ENCODE data around the gene PPP4R3A. TPM values are rescaled to one million over a fixed set of nuclear protein-coding genes. Genes with fewer than 3 reads are reported as not detected.
"Not testable (repeated sequence)": the region's sequence is repeated elsewhere in the genome, so short reads cannot be mapped to it uniquely, and the experiment has no call there.

The PPP4R3A gene
- total RNA-seq, 4 donors from 2014 or later = 48.3 to 91.9 (median 71.5) TPM

DNA sequence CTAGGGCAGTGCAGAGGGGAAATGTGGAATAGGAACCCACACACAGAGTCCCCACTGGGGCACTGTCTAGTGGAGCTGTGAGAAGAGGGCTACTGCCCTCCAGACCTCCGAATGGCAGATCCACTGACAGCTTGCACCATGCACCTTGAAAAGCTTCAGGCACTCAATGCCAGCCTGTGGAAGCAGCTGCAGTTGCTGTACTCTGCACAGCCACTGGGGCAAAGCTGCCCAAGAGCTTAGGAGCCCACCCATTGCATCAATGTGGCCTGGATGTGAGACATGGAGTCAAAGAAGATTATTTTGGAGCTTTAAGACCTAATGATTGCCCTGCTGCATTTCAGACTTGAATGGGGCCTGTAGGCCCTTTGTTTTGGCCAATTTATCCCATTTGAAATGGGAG, 70.8 kb downstream of the PPP4R3A start:
- intact Hi-C loops (cut with DNase I) = no loop called here
- TF ChIP-seq POLR2A (IDR thresholded peaks at IDR 0.05) = no peak
- TF ChIP-seq, protein P1, sequence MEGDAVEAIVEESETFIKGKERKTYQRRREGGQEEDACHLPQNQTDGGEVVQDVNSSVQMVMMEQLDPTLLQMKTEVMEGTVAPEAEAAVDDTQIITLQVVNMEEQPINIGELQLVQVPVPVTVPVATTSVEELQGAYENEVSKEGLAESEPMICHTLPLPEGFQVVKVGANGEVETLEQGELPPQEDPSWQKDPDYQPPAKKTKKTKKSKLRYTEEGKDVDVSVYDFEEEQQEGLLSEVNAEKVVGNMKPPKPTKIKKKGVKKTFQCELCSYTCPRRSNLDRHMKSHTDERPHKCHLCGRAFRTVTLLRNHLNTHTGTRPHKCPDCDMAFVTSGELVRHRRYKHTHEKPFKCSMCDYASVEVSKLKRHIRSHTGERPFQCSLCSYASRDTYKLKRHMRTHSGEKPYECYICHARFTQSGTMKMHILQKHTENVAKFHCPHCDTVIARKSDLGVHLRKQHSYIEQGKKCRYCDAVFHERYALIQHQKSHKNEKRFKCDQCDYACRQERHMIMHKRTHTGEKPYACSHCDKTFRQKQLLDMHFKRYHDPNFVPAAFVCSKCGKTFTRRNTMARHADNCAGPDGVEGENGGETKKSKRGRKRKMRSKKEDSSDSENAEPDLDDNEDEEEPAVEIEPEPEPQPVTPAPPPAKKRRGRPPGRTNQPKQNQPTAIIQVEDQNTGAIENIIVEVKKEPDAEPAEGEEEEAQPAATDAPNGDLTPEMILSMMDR (IDR thresholded peaks at IDR 0.05) = no peak
- 100% methylated on average over 1 of the region's 1 CpG; no CpG with 5 or more reads in 1 of the 2 donors for WGBS, 2 donors

DNA sequence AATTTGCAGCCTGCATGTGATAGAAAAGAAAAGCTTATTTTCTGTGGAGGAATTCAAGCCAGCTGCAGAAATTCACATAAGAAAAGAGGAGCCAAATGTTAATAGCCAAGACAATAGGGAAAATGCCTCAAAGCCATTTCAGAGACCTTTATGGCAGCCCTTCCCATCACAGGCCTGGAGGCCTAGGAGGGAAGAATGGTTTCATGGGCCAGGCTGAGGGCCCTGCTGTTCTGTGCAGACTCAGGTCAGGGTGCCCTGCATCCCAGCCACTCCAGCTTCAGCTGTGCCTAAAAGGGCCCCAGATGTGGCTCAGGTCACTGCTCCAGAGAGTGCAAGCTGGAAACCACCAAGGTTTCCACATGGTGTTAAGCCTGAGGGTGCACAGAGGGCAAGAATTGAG, 71.3 kb downstream of the PPP4R3A start:
- Histone ChIP-seq H3K9me3 (peaks cover 0 to 7% (median 0%) of the 10 kb centered on the region in 3 donors), H3K27me3 (peaks cover 0 to 4% (median 0%) of the 10 kb centered on the region in 4 donors), H3K36me3 (no peaks in the 10 kb centered on the region), H3K27ac (no peak overlapping the region), H3K4me1 (no peaks in the 10 kb centered on the region), H3K4me3 (no peak overlapping the region)
- DNase-seq = no peak
- TF ChIP-seq, protein P1 (IDR thresholded peaks at IDR 0.05) = no peak
- no peak for TF ChIP-seq POLR2A (IDR thresholded peaks at IDR 0.05)
- intact Hi-C loops (cut with DNase I) = no loop called here

More for the DNA sequence above, 70.8 kb downstream of the PPP4R3A start:
- Histone ChIP-seq H3K9me3 (peaks cover 0 to 7% (median 0%) of the 10 kb centered on the region in 3 donors), H3K27me3 (peaks cover 0 to 4% (median 0%) of the 10 kb centered on the region in 4 donors), H3K4me1 (no peaks in the 10 kb centered on the region), H3K36me3 (no peaks in the 10 kb centered on the region), H3K27ac (no peak overlapping the region), H3K4me3 (no peak overlapping the region)
- no peak for DNase-seq

DNA sequence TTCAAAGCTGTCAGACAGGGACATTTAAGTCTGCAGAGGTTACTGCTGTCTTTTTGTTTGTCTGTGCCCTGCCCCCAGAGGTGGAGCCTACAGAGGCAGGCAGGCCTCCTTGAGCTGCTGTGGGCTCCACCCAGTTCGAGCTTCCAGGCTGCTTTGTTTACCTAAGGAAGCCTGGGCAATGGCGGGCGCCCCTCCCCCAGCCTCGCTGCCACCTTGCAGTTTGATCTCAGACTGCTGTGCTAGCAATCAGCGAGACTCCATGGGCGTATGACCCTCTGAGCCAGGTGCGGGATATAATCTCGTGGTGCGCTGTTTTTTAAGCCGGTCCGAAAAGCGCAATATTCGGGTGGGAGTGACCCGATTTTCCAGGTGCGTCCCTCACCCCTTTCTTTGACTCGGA, 73.8 kb downstream of the PPP4R3A start:
- H3K27me3 ChIP-seq; intact Hi-C loops (cut with DNase I); H3K9me3 ChIP-seq; H3K4me3 ChIP-seq; H3K4me1 ChIP-seq; H3K36me3 ChIP-seq; H3K27ac ChIP-seq; DNase-seq: not testable (repeated sequence)
- 83 to 84% methylated on average over 15 to 16 of the region's 16 CpGs for WGBS, 2 donors

DNA sequence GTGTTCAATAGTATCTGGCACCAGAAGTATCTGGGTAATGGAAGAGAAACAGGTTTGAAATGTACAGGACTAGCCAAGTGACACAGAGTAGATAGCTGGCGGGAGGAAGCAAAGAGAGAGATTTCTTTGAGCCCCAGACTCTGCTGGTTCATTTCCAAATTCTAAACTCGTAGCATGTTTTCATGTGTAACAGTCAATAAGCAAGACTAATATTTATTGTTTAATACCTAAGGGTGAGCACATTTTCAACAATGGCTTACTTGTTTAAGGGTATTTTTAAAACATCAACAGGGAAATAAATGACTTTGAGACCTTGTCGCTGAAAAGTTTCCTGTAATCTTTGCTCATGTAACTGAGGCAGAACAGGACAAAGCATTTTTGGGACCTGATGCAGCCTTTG, 80.7 kb downstream of the PPP4R3A start:
- 71 to 75% methylated on average over 3 of the region's 3 CpGs for WGBS, 2 donors
- no peak overlapping the region for H3K27ac ChIP-seq
- H3K36me3 ChIP-seq = no peaks in the 10 kb centered on the region
- intact Hi-C loops (cut with DNase I) = no loop called here
- no peak overlapping the region for H3K4me3 ChIP-seq
- no peaks in the 10 kb centered on the region for H3K27me3 ChIP-seq
- no peak for DNase-seq
- no peak for TF ChIP-seq POLR2A (IDR thresholded peaks at IDR 0.05)
- TF ChIP-seq, protein P1 (IDR thresholded peaks at IDR 0.05) = no peak
- H3K4me1 ChIP-seq = peaks cover 0 to 7% (median 0%) of the 10 kb centered on the region in 3 donors
- H3K9me3 ChIP-seq = no peaks in the 10 kb centered on the region

DNA sequence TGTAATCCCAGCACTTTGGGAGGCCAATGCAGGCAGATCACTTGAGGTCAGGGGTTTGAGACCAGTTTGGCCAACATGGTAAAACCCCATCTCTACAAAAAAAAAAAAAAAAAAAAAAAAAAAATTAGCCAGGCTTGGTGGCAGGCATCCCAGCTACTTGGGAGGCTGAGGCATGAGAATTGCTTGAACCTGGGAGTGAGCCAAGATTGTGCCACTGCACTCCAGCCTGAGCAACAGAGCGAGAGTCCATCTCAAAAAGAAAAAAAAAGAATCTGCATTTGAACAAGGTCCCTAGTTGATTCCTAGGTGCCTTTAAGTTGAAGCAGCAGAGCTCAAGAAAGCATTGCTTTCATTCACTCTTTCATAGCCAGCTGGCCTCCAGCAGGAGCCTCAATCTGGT, 81.2 kb downstream of the PPP4R3A start:
- H3K9me3 ChIP-seq; H3K27ac ChIP-seq; H3K4me3 ChIP-seq; H3K4me1 ChIP-seq; H3K27me3 ChIP-seq; H3K36me3 ChIP-seq; DNase-seq; intact Hi-C loops (cut with DNase I): not testable (repeated sequence)
- WGBS, 2 donors = 77 to 89% methylated on average over 1 of the region's 1 CpG

DNA sequence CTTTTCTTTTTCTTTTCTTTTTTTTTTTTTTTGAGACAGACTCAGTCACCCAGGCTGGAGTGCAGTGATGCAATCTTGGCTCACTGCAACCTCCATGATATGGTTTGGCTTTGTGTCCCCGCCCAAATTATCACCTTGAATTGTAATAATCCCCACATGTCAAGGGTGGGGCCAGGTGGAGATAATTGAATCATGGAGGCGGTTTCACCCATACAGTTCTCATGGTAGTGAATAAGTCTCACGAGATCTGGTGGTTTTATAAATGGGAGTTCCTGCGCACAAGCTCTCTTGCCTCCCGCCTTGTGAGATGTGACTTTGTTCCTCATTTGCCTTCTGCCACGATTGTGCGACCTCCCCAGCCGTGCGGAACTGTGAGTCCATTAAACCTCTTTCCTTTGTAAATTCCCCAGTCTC, 84.6 kb downstream of the PPP4R3A start:
- WGBS, 2 donors = 70 to 82% methylated on average over 8 to 9 of the region's 9 CpGs
- H3K27me3 ChIP-seq; H3K4me3 ChIP-seq; H3K27ac ChIP-seq; H3K9me3 ChIP-seq; H3K4me1 ChIP-seq; H3K36me3 ChIP-seq; intact Hi-C loops (cut with DNase I); DNase-seq: not testable (repeated sequence)

DNA sequence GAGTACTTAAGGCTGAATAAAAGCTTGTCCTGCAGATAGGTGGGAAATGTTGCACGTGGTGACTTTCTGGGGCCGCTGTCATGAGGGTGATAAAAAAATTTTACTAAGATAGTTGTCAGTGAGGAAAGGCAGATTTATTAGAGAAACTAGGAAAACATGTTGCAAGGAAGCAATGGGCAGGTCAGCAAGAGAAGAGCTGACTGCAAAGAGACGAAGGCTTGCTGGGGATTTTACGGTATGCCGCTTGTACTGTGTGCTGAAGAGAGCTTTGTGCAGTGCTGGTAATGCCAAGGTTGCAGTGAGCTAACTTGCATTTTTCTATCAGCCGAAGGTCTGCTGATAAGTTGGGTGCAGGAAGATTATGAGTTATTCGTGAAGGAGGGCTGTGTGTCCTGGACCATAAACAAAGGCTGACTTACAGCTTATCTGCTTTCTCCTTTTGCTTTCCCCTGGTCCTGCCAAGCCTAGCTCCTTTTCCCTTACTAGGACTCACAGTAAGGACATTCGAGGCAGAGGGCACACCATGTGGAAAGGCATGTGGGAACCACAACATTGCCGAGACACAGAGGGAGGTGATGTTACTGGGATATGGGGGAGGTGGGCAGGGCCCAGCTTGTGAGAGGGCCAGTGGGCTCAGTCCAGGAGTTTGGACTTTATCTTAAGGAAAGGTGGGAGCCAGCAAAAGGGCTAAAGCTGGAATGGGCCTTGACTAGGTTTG, 85.1 kb downstream of the PPP4R3A start:
- H3K4me1 ChIP-seq = peaks cover 0 to 7% (median 0%) of the 10 kb centered on the region in 3 donors
- no peak for TF ChIP-seq POLR2A (IDR thresholded peaks at IDR 0.05)
- TF ChIP-seq, protein P1 (IDR thresholded peaks at IDR 0.05) = no peak
- DNase-seq = no peak
- WGBS, 2 donors = 84 to 86% methylated on average over 9 of the region's 9 CpGs
- no peaks in the 10 kb centered on the region for H3K9me3 ChIP-seq
- no peaks in the 10 kb centered on the region for H3K36me3 ChIP-seq
- H3K27ac ChIP-seq = no peak overlapping the region
- no peak overlapping the region for H3K4me3 ChIP-seq
- no peaks in the 10 kb centered on the region for H3K27me3 ChIP-seq
- intact Hi-C loops (cut with DNase I) = no loop called here

Measured in esophagus squamous epithelium (tissue), 5 donors.